Left ventricle myocardium inferior (tissue), 1 donor: ENCODE results near the gene MBD1. TPM values are rescaled to one million over a fixed set of nuclear protein-coding genes. Genes with fewer than 3 reads are reported as not detected.
"Not testable (repeated sequence)": the region's sequence is repeated elsewhere in the genome, so short reads cannot be mapped to it uniquely, and the experiment has no call there.

Experiments
- DNase-seq: peaks from one replicate; pipeline ENCODE4 v3.0.0-alpha.2; 2020
- H3K27ac ChIP-seq: fragments of 200-600 bp; replicated peaks from 2 replicates; pipeline ENCODE4 v1.8.0; 2021
- H3K27me3 ChIP-seq: fragments of 200-600 bp; 2 replicates; pipeline ENCODE4 v1.8.0; 2021; ENCODE audit warnings: low read depth
- H3K36me3 ChIP-seq: fragments of 200-600 bp; 2 replicates; pipeline ENCODE4 v1.8.0; 2021
- H3K4me1 ChIP-seq: fragments of 200-600 bp; 2 replicates; pipeline ENCODE4 v1.8.0; 2021
- H3K4me3 ChIP-seq: fragments of 200-600 bp; 2 replicates; pipeline ENCODE4 v1.8.0; 2021; ENCODE audit warnings: mild to moderate bottlenecking, moderate library complexity
- H3K9me3 ChIP-seq: fragments of 200-600 bp; replicated peaks from 2 replicates; pipeline ENCODE4 v1.8.0; 2021
- intact Hi-C: fragments of 100-400 bp; cut with micrococcal nuclease; formaldehyde crosslinking; loops from one replicate; pipeline ENCODE4 v1.11.0; 2022
- total RNA-seq: library from RNA; stranded (reverse); fragmentation: NEBNext Ultra II Directional; extraction: Animal tissue kit (Norgen Biotek cat#: 25700); gene quantifications from one replicate; pipeline ENCODE4 v1.2.1, GENCODE V29; 2021
- TF ChIP-seq, protein P1 (sequence below): fragments of 200-600 bp; IDR thresholded peaks from 2 replicates; pipeline ENCODE4 v1.8.0; 2021; ENCODE audit warnings: antibody characterized with exemption, mild to moderate bottlenecking, borderline replicate concordance
- donor health status: DM: no; HTN: yes; CAD: no; lungs with severe emphysema.

The MBD1 gene
- total RNA-seq, 1 donor from 2014 or later: 50.2 TPM

DNA sequence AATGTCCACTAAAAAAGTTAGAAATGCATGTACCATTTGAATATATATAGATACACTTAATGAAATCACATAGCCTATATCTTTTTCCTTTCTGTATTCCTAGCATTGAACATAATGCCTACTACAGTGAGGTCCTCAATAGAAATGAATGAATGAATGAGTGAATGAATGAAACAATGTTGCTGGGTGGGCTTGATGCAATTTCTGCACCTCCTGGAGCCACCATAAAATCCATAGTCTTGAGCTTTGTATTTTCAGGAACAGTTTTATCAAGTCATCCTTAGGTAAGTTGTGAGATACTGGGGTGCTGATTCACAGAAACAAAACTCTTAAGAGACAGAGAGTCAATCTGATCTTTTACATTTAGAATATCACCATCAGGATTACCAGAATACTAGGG is 18.3 kb downstream of the MBD1 start:
- peaks cover 23% of the 10 kb centered on the region for H3K4me1 ChIP-seq
- no peaks in the 10 kb centered on the region for H3K27me3 ChIP-seq
- no peak for DNase-seq
- H3K4me3 ChIP-seq: no peak overlapping the region
- TF ChIP-seq, protein P1, sequence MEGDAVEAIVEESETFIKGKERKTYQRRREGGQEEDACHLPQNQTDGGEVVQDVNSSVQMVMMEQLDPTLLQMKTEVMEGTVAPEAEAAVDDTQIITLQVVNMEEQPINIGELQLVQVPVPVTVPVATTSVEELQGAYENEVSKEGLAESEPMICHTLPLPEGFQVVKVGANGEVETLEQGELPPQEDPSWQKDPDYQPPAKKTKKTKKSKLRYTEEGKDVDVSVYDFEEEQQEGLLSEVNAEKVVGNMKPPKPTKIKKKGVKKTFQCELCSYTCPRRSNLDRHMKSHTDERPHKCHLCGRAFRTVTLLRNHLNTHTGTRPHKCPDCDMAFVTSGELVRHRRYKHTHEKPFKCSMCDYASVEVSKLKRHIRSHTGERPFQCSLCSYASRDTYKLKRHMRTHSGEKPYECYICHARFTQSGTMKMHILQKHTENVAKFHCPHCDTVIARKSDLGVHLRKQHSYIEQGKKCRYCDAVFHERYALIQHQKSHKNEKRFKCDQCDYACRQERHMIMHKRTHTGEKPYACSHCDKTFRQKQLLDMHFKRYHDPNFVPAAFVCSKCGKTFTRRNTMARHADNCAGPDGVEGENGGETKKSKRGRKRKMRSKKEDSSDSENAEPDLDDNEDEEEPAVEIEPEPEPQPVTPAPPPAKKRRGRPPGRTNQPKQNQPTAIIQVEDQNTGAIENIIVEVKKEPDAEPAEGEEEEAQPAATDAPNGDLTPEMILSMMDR: no peak
- peaks cover 5% of the 10 kb centered on the region for H3K9me3 ChIP-seq
- intact Hi-C loops: no loop called here
- H3K36me3 ChIP-seq: no peaks in the 10 kb centered on the region
- no peak overlapping the region for H3K27ac ChIP-seq

DNA sequence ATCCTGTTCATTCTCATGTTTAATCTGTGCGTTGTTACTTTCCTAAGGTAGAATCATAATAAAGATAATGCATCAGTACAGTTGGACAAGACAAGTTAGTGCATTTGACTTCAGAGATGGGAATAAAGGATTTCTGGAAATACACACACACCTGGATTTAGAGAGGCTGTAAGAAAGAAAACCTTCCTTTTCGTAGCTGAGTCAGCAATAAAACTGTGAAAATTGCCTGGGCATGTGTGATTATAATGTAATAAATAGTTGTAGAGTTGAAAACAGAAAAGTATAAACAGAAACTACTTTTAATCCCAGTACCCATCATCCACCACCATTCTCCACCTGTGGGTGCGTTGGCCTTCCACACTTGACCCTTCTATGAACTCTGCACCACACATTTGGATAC is 30.4 kb downstream of the MBD1 start:
- no peak for DNase-seq
- intact Hi-C loops: no loop called here
- no peak overlapping the region for H3K4me3 ChIP-seq
- no peaks in the 10 kb centered on the region for H3K9me3 ChIP-seq
- H3K4me1 ChIP-seq: no peaks in the 10 kb centered on the region
- no peaks in the 10 kb centered on the region for H3K36me3 ChIP-seq
- no peaks in the 10 kb centered on the region for H3K27me3 ChIP-seq
- TF ChIP-seq, protein P1: no peak
- H3K27ac ChIP-seq: no peak overlapping the region

DNA sequence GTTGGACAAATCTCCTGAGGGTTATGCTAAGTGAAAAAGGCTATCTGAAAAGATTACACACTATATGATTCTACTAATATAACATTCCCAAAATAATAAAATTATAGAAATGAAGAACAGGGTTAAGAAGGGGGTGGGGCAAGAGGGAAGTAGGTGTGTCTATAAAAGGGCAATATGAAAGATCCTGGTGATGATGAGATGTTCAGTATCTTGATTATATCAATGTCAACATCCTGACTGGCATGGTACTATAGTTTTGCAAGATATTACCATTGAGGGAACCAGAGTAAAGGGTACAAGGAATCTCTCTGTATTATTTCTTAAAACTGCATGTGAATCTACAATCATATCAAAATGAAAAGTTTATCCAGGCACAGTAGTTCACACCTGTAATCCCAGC is 31.7 kb downstream of the MBD1 start:
- DNase-seq: no peak
- no peaks in the 10 kb centered on the region for H3K27me3 ChIP-seq
- TF ChIP-seq, protein P1: no peak
- H3K27ac ChIP-seq: no peak overlapping the region
- H3K9me3 ChIP-seq: no peaks in the 10 kb centered on the region
- intact Hi-C loops: no loop called here
- H3K4me3 ChIP-seq: no peak overlapping the region
- H3K4me1 ChIP-seq: no peaks in the 10 kb centered on the region
- no peaks in the 10 kb centered on the region for H3K36me3 ChIP-seq

DNA sequence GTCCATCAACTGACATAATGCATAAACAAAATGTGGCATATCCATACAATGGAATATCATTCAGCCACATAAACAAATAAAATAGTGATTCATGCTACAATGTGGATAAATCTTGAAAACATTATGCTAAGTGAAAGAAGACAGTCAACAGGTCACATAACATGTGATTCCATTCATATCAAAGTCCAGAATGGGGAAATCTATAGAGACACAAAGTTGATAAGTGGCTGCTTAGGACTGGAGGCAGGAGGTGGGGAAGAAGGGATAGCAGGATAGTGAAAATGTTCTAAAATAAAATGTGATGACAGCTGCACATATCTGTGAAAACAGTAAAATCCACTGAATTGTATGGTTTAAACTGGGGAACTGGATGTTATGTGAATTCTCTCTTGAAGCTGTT is 33.8 kb downstream of the MBD1 start:
- no peak overlapping the region for H3K27ac ChIP-seq
- no peaks in the 10 kb centered on the region for H3K27me3 ChIP-seq
- no peaks in the 10 kb centered on the region for H3K9me3 ChIP-seq
- intact Hi-C loops: no loop called here
- no peak for DNase-seq
- H3K36me3 ChIP-seq: no peaks in the 10 kb centered on the region
- H3K4me3 ChIP-seq: no peak overlapping the region
- H3K4me1 ChIP-seq: no peaks in the 10 kb centered on the region
- TF ChIP-seq, protein P1: no peak

DNA sequence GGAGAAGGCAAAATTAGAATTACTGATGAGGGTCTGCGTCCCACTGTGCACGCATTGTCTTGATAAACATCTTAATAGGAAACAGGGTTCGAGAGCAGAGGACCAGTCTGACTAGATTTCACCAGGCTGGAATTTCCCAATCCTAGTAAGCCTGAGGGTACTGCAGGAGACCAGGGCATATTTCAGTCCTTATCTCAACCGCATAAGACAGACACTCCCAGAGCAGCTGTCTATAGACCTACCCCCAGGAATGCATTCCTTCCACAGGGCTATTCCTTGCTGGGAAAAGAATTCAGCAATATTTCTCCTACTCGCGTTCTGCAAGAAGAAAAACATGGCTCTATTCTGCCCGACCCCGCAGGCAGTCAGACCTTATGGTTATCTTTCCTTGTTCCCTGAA is 39.6 kb downstream of the MBD1 start:
- H3K27ac ChIP-seq, H3K27me3 ChIP-seq, H3K4me1 ChIP-seq, intact Hi-C loops, DNase-seq, H3K4me3 ChIP-seq, H3K36me3 ChIP-seq: not testable (repeated sequence)
- peaks cover 21% of the 10 kb centered on the region for H3K9me3 ChIP-seq

DNA sequence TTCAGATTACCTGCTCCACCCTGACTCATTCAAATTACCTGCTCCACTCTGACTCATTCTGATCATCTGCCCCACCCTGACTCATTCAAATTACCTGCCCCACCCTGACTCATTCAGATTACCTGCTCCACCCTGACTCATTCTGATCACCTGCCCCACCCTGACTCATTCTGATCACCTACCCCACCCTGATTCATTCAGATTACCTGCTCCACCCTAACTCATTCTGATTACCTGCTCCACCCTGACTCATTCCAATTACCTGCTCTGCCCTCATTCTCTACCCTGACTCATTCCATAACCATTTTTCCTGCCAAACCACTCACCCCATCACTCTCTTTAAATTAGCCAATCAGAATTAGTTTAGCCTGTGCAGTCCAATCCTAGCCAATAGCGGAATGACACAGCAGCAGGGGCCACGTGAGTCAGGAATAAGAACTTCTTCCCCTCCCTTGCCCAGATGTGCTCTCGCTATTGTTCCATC is 41.2 kb downstream of the MBD1 start:
- Histone ChIP-seq H3K27me3 (peaks cover 8% of the 10 kb centered on the region), H3K27ac (no peak overlapping the region), H3K4me3 (no peak overlapping the region), H3K4me1 (no peaks in the 10 kb centered on the region), H3K9me3 (peaks cover 21% of the 10 kb centered on the region), H3K36me3 (no peaks in the 10 kb centered on the region)
- TF ChIP-seq, protein P1: no peak
- intact Hi-C loops: no loop called here
- DNase-seq: no peak
